Activated gamma-delta T cell treated with anti-CD3 and anti-CD28 coated beads, Interleukin-2, amount 50 U/mL, for 16 hours (primary cell): ENCODE results near the gene EDIL3.
"Not testable (repeated sequence)": the region's sequence is repeated elsewhere in the genome, so short reads cannot be mapped to it uniquely, and the experiment has no call there.

Experiments
- DNase-seq: peaks from one replicate; pipeline ENCODE4 v3.0.0-alpha.2; 2020; ENCODE audit warnings: low read depth

Gene EDIL3

GRCh38 chr5:84168841-84169240 is 215.8 kb downstream of the EDIL3 start:
- DNase-seq = no peak

- no peak for DNase-seq
Observed at GRCh38 chr5:84163671-84164070, 221.0 kb downstream of the EDIL3 start.

- no peak for DNase-seq
Observed at GRCh38 chr5:84162695-84163094, 222.0 kb downstream of the EDIL3 start.

GRCh38 chr5:84160650-84161049 is 224.0 kb downstream of the EDIL3 start:
- not testable (repeated sequence) for DNase-seq

GRCh38 chr5:84149094-84149493 is 235.6 kb downstream of the EDIL3 start:
- no peak for DNase-seq

GRCh38 chr5:84148651-84149050 is 236.0 kb downstream of the EDIL3 start:
- no peak for DNase-seq

GRCh38 chr5:84137541-84137940 is 247.1 kb downstream of the EDIL3 start:
- no peak for DNase-seq

- no peak for DNase-seq
Observed at GRCh38 chr5:84131372-84131771, 253.3 kb downstream of the EDIL3 start.

- DNase-seq = no peak
Observed at GRCh38 chr5:84130006-84130580, 254.6 kb downstream of the EDIL3 start.

GRCh38 chr5:84125216-84125615 is 259.5 kb downstream of the EDIL3 start:
- no peak for DNase-seq

GRCh38 chr5:84119252-84119651 is 265.4 kb downstream of the EDIL3 start:
- no peak for DNase-seq

- no peak for DNase-seq
Observed at GRCh38 chr5:84118551-84118950, 266.1 kb downstream of the EDIL3 start.

GRCh38 chr5:84115727-84116126 is 269.0 kb downstream of the EDIL3 start:
- DNase-seq = no peak

GRCh38 chr5:84113246-84114105 is 271.2 kb downstream of the EDIL3 start:
- no peak for DNase-seq

- no peak for DNase-seq
Observed at GRCh38 chr5:84092738-84093137, 291.9 kb downstream of the EDIL3 start.

GRCh38 chr5:84091127-84091799 is 293.4 kb downstream of the EDIL3 start:
- DNase-seq = no peak

GRCh38 chr5:84088996-84089395 is 295.7 kb downstream of the EDIL3 start:
- no peak for DNase-seq

GRCh38 chr5:84086511-84086910 is 298.2 kb downstream of the EDIL3 start:
- DNase-seq = no peak

- no peak for DNase-seq
Observed at GRCh38 chr5:84085387-84086041, 299.2 kb downstream of the EDIL3 start.

GRCh38 chr5:84080908-84081307 is 303.8 kb downstream of the EDIL3 start:
- DNase-seq = no peak

GRCh38 chr5:84072339-84072738 is 312.3 kb downstream of the EDIL3 start:
- DNase-seq = no peak

GRCh38 chr5:84069608-84070179 is 315.0 kb downstream of the EDIL3 start:
- DNase-seq = no peak
